ENCODE data around the gene FAS.

DNA sequence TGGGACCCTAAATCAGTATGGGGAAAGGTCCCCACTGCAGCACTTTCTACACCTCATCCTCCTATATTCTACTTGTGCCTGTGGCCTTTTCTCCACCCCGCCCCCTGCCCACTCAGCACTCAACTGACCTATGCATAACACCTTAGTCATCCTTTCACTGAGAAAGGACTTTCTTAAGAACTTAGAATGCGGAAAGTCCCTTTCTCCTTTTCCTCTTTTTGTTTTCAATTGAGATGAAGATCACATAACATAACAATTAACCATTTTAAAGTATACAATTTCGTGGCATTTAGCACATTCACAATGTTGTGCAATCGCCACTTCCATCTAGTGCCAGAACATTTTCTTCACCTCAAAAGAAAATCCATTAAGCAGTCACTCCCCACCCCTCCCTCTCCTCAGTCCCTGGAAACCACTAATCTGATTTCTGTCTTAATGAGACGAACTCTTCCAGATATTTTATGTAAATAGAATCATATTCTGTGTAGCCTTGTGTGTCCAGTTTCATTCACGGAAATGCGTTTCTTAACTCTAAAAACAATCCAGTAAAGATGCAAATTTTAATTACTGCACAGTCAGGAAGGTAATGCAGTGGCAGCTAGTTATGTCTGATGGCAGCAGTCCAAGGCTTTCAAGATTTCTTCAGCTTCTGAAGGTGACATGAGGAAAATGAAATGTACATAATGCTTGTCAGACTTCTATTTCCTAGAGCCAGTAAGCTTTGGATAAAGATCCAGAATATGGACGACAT, 41.7 kb downstream of the FAS start:
- no peak for TF ChIP-seq CTCF (conservative IDR thresholded peaks at IDR 0.05; ENCODE audit: low read length)
- no peak for TF ChIP-seq EZH2phosphoT487 (IDR thresholded peaks at IDR 0.05; ENCODE audit: borderline replicate concordance)

Data from Loucy (cell line).